NCI-H69 (cell line): Measurements from ENCODE around the gene LGALS4.
"Not testable (repeated sequence)": the region's sequence is repeated elsewhere in the genome, so short reads cannot be mapped to it uniquely, and the experiment has no call there.

ENCODE experiments used
- DNase-seq: peaks from one replicate; lab custom pipeline; 2025; lab: John Stamatoyannopoulos, UW

Gene LGALS4

GRCh38 chr19:38821230-38821825, 8.6 kb upstream of the LGALS4 start:
- not testable (repeated sequence) for DNase-seq

GRCh38 chr19:38819231-38819920, 6.6 kb upstream of the LGALS4 start:
- peak; percentile 65 for DNase-seq

- DNase-seq, result no peak
Measured at GRCh38 chr19:38817081-38817480, 4.3 kb upstream of the LGALS4 start.

GRCh38 chr19:38816131-38816750, 3.5 kb upstream of the LGALS4 start:
- no peak for DNase-seq

- DNase-seq, result no peak
Measured at GRCh38 chr19:38815059-38816001, 2.6 kb upstream of the LGALS4 start.

- DNase-seq, result not testable (repeated sequence)
Measured at GRCh38 chr19:38813932-38814331, 1.2 kb upstream of the LGALS4 start.

- DNase-seq, result no peak
Measured at GRCh38 chr19:38813323-38813722, 578 bp upstream of the LGALS4 start.

- DNase-seq, result no peak
Measured at GRCh38 chr19:38812009-38812840, 520 bp downstream of the LGALS4 start.

- no peak for DNase-seq
Measured at GRCh38 chr19:38809592-38810252, 3.0 kb downstream of the LGALS4 start.

- no peak for DNase-seq
Measured at GRCh38 chr19:38808741-38809140, 4.0 kb downstream of the LGALS4 start.

- DNase-seq, result not testable (repeated sequence)
Measured at GRCh38 chr19:38807374-38808098, 5.2 kb downstream of the LGALS4 start.

GRCh38 chr19:38806371-38806770, 6.4 kb downstream of the LGALS4 start:
- DNase-seq, result no peak

- no peak for DNase-seq
Measured at GRCh38 chr19:38805180-38805579, 7.6 kb downstream of the LGALS4 start.

GRCh38 chr19:38803543-38803942, 9.2 kb downstream of the LGALS4 start:
- no peak for DNase-seq

- DNase-seq, result no peak
Measured at GRCh38 chr19:38801359-38802095, 11.2 kb downstream of the LGALS4 start.

GRCh38 chr19:38800577-38801347, 12.0 kb downstream of the LGALS4 start:
- no peak for DNase-seq

- DNase-seq, result no peak
Measured at GRCh38 chr19:38799104-38799503, 13.6 kb downstream of the LGALS4 start.

GRCh38 chr19:38797781-38798180, 15.0 kb downstream of the LGALS4 start:
- DNase-seq, result not testable (repeated sequence)

GRCh38 chr19:38796154-38796553, 16.6 kb downstream of the LGALS4 start:
- DNase-seq, result no peak
